CD4-positive, alpha-beta T cell treated with Interleukin-4 for 4 hours (primary cell): ENCODE measurements around the gene CERS6.
A peak's percentile ranks its signal among the peaks of the same experiment; 100 is the strongest.

Source experiments
- DNase-seq: peaks from one replicate; pipeline ENCODE4 v3.0.0-alpha.2; 2020

The CERS6 gene

GRCh38 chr2:168713325-168713724 is 257.3 kb downstream of the CERS6 start:
- DNase-seq: no peak

DNA sequence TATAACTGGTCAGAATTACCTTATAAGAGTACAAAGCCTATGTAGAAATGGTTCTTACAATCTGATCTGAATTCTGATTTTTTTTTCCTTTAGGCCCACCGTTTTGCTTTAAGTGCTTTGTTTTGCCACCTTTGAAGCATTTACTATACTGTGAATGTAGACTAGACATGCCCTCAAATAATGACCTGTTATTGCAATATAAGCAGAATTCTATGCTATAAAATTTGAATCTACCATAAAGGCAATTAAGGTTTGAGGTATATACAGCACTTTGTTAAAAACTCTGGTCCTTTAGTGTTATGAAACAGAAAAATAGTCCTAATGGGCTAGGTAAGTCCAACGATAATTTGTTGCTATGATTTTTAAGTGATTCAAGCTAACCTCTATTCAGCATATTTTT is 259.8 kb downstream of the CERS6 start:
- DNase-seq: no peak

DNA sequence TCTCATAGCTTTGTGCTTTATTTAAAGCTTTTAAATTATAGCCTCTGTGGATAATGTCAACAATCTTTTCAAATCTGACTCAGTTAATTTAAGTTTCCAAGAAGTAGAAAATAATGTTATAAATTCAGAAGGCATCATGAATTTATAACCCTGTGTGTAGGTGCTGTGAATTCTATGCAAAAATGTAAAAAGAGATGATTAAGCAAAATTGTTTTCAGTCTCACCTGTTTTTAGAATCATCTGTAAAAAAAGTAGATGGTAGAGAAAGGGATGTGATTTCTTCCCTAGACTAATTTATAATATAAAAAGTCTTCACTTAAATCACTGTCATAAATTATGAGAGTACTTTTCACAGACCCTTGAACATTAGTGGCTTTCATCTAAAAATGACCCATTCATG is 260.8 kb downstream of the CERS6 start:
- no peak for DNase-seq

DNA sequence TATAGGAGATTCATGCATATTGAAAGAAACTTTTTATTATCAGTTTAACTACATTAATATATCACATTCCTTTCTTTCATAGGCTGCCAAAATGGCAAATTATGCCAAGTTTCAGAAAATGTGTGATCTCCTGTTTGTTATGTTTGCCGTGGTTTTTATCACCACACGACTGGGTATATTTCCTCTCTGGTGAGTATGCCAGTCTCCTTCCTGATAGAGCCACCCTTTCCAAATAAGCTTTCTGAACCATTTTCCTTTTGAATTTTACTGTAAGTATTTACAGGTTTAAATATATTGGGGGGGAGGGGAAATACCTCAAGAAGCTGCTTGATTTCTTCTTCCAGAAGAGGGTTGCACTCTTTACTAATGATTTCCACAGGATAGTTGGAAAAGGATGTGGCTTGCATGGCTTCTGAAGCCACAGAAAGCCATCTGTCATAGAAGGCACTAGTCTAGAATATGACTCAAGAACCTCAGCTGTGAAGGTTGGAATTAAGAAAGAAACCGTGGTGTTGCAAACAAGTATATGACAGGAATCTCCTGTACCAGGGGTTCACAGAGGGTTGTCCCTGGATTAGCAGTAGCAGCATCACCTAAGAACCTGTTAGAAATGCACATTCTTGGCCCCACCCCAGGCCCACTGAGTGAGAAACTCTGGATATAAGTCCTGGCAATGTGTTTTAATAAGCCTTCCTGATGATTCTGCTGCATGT is 261.9 kb downstream of the CERS6 start:
- DNase-seq: no peak

- no peak for DNase-seq
These were observed 262.6 kb downstream of the CERS6 start for GRCh38 chr2:168718622-168719021.

- DNase-seq: no peak
These were observed 263.4 kb downstream of the CERS6 start for GRCh38 chr2:168719446-168719845.

DNA sequence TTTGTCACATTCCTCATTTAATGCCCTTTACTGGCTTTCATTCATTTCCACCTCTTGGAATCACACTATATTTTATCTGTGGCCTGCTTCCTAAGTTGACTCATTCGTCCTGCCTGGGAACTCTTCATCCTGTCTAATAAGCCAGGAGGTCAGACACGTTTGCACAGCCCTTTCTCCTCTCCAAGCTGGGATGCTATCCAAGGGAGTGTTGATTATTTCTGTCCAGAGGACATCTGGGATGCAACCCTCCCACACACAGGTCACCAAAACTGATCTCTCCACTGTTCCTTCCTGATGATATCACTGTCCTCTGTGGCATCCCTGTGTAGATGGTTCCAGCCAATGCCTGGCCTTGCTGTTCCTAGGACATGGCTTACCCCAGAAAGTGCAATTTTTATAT is 266.5 kb downstream of the CERS6 start:
- no peak for DNase-seq

GRCh38 chr2:168723275-168723899 is 267.3 kb downstream of the CERS6 start:
- DNase-seq: no peak

- no peak for DNase-seq
These were observed 270.3 kb downstream of the CERS6 start for GRCh38 chr2:168726375-168726774.

- DNase-seq: no peak
These were observed 271.9 kb downstream of the CERS6 start for GRCh38 chr2:168727904-168728470.

DNA sequence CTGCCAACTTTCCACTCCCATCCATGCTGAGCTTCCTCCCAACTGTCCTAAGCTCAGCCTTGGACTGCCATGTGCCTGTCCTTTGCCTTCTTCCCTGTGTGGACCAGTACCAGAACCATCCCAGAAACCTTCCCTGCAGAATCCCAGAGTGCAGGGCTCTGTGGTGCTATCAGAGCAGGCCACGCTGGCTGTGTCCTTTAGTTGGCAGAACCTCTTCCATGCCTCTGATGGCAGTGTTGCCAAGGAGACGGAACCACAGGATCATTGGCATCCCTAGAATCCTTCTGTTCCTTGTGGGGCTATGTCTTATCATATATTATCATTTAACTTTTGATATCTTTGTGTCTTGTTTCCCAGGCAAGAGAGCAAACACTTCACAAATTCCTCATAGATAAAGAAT is 273.4 kb downstream of the CERS6 start:
- DNase-seq: no peak

- no peak for DNase-seq
These were observed 274.3 kb downstream of the CERS6 start for GRCh38 chr2:168730344-168730743.

GRCh38 chr2:168731002-168731401 is 274.9 kb downstream of the CERS6 start:
- DNase-seq: no peak

DNA sequence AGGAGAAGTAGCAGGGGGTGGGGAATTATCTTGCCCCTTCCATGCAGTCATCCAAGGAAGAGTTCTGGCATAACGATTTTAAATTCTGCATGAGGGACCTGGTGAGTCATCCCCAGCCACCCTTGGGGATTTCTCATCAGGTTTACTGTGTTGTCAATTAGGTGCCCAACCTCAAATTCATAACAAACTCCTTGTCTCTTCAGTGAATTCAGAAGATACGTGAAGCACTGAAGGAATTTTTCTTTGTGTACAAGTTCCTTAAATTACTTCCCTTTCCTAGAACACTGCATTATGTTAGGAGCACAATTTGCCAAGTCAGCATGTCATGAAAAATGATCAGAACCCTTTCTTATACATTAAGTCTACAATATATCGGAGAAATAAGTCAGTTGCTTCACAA is 275.5 kb downstream of the CERS6 start:
- no peak for DNase-seq

- DNase-seq: no peak
These were observed 276.0 kb downstream of the CERS6 start for GRCh38 chr2:168732100-168732499.

DNA sequence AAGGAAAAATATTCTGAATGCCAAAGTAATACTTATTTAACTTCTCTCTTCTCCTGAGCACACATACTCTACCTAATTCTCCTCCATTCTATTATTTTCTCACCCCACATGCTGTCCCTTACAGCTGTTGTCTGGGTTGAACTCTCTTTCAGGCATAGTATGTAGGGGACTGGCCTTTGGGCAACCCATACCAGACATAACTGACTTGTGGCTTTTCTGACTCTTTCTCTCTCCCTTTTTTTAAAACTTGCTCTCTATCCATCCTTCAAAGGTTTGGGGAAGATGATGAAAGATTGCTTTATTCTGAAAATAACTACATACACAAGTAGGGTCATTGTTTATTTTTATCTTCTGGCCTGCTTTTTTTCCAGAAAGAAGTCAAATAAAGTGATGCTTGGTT is 276.4 kb downstream of the CERS6 start:
- DNase-seq: no peak

GRCh38 chr2:168734199-168734760 is 278.2 kb downstream of the CERS6 start:
- DNase-seq: no peak

DNA sequence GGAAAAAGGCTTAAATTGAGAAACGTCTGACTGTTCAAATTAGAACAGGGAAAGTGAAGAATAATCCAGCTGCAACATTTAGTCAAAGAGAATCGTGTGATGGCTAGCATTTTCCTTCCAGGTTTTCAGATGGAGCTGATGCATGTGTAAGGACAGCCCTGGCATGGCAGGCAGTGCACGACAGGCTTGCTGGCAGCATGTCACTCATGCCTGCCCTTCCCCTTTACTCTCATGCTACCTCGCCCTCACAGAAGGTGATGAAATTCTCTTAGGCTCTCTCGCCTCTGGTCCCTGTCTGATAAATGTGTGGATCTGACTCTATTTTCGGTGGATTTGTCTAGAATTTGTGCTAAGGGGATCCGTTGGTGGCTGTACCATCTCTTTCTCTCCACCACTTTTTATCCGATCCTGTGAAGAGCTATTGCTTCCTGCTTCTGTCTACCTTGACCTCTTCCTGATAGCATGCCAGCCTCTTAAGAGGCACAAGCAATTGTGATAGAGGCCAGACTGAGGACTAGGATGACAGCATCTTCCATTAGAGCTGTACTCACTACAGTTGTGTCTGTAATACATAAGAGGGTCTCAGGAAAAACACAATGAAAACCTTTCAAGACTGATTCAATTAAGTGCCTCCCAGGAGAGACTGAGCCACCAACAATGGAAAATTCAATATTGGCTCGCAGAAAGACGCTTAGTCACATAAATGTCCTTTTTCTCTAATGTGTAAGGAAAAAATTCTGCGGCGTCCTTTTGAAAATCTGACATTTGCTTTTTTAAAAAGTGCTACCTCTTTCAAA is 280.8 kb downstream of the CERS6 start:
- no peak for DNase-seq

DNA sequence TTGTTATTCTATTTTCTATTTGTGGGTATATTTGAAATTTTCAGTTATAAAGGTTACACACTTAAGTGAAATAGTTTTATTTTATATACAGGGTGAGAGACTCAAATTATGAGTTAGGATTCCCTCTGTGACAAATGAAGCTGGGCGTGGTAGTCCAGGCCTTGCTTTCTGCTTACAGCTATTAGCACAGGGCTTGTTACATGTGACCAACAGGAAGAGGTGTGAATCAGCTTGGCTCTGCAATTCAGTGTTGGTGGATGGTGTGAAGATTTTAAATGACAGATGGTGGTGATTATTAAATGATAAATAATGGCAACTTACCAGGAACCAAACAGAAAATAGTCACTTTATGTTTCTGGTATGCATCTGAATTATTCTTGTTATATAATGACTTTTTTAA is 282.0 kb downstream of the CERS6 start:
- peak; percentile 34 for DNase-seq

- no peak for DNase-seq
These were observed 284.3 kb downstream of the CERS6 start for GRCh38 chr2:168740360-168740759.

DNA sequence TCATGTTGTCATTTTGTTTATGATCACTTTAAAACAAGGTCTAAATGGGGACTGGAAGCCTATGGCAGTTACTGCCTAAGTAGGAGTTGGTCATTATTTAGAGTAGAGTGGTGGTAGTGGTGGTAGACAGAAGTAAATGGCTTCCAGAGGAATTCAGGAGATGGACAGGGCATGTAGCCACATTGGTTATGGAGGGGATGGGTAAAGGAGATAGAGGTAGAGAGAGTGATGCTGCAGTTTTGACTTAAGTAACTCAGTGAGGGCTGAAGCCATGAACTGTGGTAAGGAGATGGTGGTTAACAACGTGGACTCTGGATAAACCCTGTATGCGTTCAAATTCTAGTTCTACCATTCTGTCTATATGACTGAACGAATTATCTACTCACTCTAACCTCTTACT is 284.7 kb downstream of the CERS6 start:
- no peak for DNase-seq

DNA sequence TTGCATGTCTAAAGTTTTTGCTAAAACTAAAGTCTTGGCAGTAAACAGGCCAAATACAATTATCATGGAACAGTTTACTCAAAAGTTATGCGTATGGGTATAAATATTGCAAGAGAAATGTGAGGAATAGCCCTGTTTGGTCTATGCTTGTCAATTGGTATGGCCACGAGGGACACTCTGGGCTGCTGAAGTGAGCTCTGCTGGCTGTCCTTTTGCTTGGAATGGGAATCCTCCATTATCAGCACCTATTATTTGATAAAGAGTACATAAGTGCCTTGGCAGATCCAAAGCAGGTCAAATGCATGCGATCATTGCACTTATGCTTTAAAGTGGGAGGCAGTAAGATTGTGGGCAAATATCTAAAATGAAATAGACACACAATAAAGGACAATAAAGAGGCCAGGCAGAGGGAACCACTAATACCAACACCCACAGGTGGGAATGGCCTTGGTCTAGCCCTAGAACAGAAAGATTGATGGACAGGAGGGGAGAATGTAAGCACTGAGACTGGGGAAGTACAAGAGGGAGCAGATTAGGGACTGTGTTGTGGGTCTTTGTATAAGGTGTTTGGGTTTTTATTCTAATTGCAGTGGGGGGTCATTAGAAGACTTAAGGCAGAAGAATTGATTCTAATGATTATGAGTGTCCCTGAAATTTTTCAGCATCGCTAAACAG is 286.3 kb downstream of the CERS6 start:
- no peak for DNase-seq

DNA sequence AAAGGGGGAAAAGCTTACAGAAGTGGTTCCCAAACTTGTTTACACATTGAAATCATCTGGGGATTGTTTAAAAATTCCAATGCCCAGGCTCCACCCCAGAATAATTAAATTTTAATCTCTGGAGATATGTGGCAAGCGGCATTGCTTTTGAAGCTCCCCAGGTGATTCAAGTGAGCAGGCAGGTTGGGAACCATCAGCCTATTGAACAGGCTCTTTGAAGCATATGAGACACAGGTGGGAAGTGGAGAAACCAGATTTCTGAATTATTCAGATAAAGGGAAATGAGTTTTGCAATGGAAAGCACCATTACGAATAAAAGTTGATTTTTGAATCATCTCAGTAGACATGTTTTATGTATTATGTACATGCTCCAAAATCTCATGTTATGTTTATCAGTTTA is 288.8 kb downstream of the CERS6 start:
- no peak for DNase-seq
